HCT116 (cell line): Measurements from ENCODE around the gene OR4D5.

ENCODE experiments used
- CBX3 ChIP-seq: IDR thresholded peaks from 2 replicates; pipeline ENCODE4 v1.6.1; 2012; ENCODE audit warnings: low read depth
- CTCF ChIP-seq, 3 experiments: fragments of 200-600 bp in 1 of 3; sonication (generic) in 1 of 3; IDR thresholded peaks in 2 of 3; conservative IDR thresholded peaks in 1 of 3; 2 replicates each; pipeline ENCODE4 v1.5.1; 2012 to 2017; ENCODE audit warnings: low read depth in 2 of 3, low read length in 2 of 3, antibody characterized with exemption in 1 of 3, borderline replicate concordance in 1 of 3, control low read depth in 1 of 3, mild to moderate bottlenecking in 1 of 3, mixed read lengths in 1 of 3, mixed run types in 1 of 3, moderate library complexity in 1 of 3; ENCODE audit not compliant: insufficient read depth in 1 of 3
- ELF1 ChIP-seq: IDR thresholded peaks from 2 replicates; pipeline ENCODE4 v1.6.1; 2012; ENCODE audit warnings: low read depth, borderline replicate concordance
- EZH2 ChIP-seq: fragments of 200-600 bp; sonication (generic); IDR thresholded peaks from 2 replicates; pipeline ENCODE4 v1.6.1; 2017; ENCODE audit warnings: antibody characterized with exemption, mixed run types
- MAX ChIP-seq: IDR thresholded peaks from 2 replicates; pipeline ENCODE4 v1.6.1; 2012
- POLR2AphosphoS5 ChIP-seq: IDR thresholded peaks from 2 replicates; pipeline ENCODE4 v1.6.1; 2011; ENCODE audit warnings: mild to moderate bottlenecking, low read depth, low read length, moderate library complexity
- RAD21 ChIP-seq: IDR thresholded peaks from 2 replicates; pipeline ENCODE4 v1.6.1; 2012; ENCODE audit warnings: low read depth, mild to moderate bottlenecking
- REST ChIP-seq: IDR thresholded peaks from 2 replicates; pipeline ENCODE4 v1.6.1; 2012; ENCODE audit warnings: low read depth
- SIN3A ChIP-seq: IDR thresholded peaks from 2 replicates; pipeline ENCODE4 v1.6.1; 2012; ENCODE audit warnings: low read depth
- SRF ChIP-seq: IDR thresholded peaks from 2 replicates; pipeline ENCODE4 v1.6.1; 2012; ENCODE audit warnings: low read depth
- TCF7L2 ChIP-seq: IDR thresholded peaks from 2 replicates; pipeline ENCODE4 v1.7.0; 2011; ENCODE audit warnings: borderline replicate concordance, inconsistent platforms; ENCODE audit not compliant: insufficient read depth, insufficient read length; ENCODE audit errors: extremely low read depth
- YY1 ChIP-seq: IDR thresholded peaks from 2 replicates; pipeline ENCODE4 v1.6.1; 2011; ENCODE audit warnings: low read length, low read depth, moderate library complexity, mild to moderate bottlenecking; ENCODE audit not compliant: insufficient replicate concordance; ENCODE audit errors: extremely low read depth
- ZNF274 ChIP-seq: fragments of 200-500 bp; sonication (Bioruptor generic); IDR thresholded peaks from 2 replicates; pipeline ENCODE4 v1.6.1; 2014; ENCODE audit warnings: mild to moderate bottlenecking, low read depth, low read length, inconsistent platforms

GRCh38 chr11:123899792-123900191, 39.6 kb upstream of the OR4D5 start:
- TF ChIP-seq POLR2AphosphoS5 (no peak), CTCF (IDR thresholded peaks at IDR 0.05 in 2 of 3, conservative IDR thresholded peaks at IDR 0.05 in 1 of 3; ENCODE audit: borderline replicate concordance in 1 of 3, insufficient read depth in 1 of 3, low read depth in 2 of 3, low read length in 2 of 3) (no peak), RAD21 (no peak), SRF (no peak), MAX (no peak), SIN3A (no peak), EZH2 (no peak), CBX3 (no peak), YY1 (no peak), ELF1 (no peak), ZNF274 (no peak), REST (no peak), TCF7L2 (no peak)
